ENCODE measurements around the gene PI4K2A. TPM values are rescaled to one million over a fixed set of nuclear protein-coding genes. Genes with fewer than 3 reads are reported as not detected.

Gene PI4K2A
- polyA plus RNA-seq, 1 donor (not counting 4 experiments of a cell fraction or from before 2014, with no cell fraction given) = 51.3 TPM

DNA sequence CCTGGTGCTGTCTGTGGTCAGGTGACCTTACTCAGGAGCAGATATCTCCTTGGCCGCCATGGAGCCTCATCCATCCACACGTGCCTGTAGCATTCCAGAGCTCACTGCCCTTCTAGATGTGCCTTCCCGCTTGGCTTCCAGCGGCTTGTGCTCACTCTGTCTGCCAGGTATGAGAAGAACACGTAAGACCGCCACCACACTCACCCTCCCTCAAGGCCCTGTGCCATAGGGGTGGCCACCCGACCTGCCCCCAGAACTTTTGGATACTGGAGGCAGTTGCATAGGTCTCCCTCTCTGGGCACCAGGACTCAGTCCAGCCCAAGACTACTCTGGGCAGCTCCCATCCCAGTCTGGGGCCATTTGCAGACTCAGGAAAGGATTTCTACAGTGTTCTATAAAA is 77.2 kb downstream of the PI4K2A start:
- DNase-seq (ENCODE audit: low read depth, low spot score) (no peak), FAIRE-seq (no peak)
- H3K79me2 ChIP-seq (ENCODE audit: control insufficient read depth, insufficient read depth, low read length) = peaks cover 34% of the 10 kb centered on the region
- dilution Hi-C loops (cut with MboI; ENCODE audit: extremely low pct_ligation_motif_present, low sequenced_read_pairs) = no loop called here
- H3K4me2 ChIP-seq (ENCODE audit: control insufficient read depth, extremely low read depth, insufficient read depth, low read depth, low read length) = peak overlapping the region; percentile 47
- TF ChIP-seq, protein P1, sequence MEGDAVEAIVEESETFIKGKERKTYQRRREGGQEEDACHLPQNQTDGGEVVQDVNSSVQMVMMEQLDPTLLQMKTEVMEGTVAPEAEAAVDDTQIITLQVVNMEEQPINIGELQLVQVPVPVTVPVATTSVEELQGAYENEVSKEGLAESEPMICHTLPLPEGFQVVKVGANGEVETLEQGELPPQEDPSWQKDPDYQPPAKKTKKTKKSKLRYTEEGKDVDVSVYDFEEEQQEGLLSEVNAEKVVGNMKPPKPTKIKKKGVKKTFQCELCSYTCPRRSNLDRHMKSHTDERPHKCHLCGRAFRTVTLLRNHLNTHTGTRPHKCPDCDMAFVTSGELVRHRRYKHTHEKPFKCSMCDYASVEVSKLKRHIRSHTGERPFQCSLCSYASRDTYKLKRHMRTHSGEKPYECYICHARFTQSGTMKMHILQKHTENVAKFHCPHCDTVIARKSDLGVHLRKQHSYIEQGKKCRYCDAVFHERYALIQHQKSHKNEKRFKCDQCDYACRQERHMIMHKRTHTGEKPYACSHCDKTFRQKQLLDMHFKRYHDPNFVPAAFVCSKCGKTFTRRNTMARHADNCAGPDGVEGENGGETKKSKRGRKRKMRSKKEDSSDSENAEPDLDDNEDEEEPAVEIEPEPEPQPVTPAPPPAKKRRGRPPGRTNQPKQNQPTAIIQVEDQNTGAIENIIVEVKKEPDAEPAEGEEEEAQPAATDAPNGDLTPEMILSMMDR (optimal IDR thresholded peaks at IDR 0.05 in 1 of 3, IDR thresholded peaks at IDR 0.05 in 1 of 3, conservative IDR thresholded peaks at IDR 0.05 in 1 of 3; ENCODE audit: extremely low read depth in 1 of 3, insufficient read depth in 2 of 3, low read length in 3 of 3) = no peak
- no peak for TF ChIP-seq EZH2 (IDR thresholded peaks at IDR 0.05; ENCODE audit: low read length)
- H2AFZ ChIP-seq (ENCODE audit: control insufficient read depth, low read length) = no peak overlapping the region
- no peaks in the 10 kb centered on the region for H3K9me3 ChIP-seq (ENCODE audit: control insufficient read depth, low read depth, low read length)
- peaks cover 53% of the 10 kb centered on the region for H3K4me1 ChIP-seq (ENCODE audit: control insufficient read depth, extremely low read depth, insufficient read depth, low read length)
- no peaks in the 10 kb centered on the region for H3K9me1 ChIP-seq (ENCODE audit: control insufficient read depth, extremely low read depth, insufficient read depth, low read length)
- H3K9ac ChIP-seq (ENCODE audit: control insufficient read depth, extremely low read depth, insufficient read depth, low read length) = peak overlapping the region; percentile 59
- no peaks in the 10 kb centered on the region for H4K20me1 ChIP-seq (ENCODE audit: control insufficient read depth, extremely low read depth, insufficient read depth, low read length)
- H3K4me3 ChIP-seq (ENCODE audit: control insufficient read depth in 2 of 3, extremely low read depth in 1 of 3, insufficient read depth in 2 of 3, low read depth in 1 of 3, low read length in 3 of 3) = no peak overlapping the region
- no peaks in the 10 kb centered on the region for H3K27me3 ChIP-seq (ENCODE audit: control insufficient read depth, extremely low read depth, insufficient read depth, low read length)
- peak overlapping the region; percentile 72 for H3K27ac ChIP-seq (ENCODE audit: control insufficient read depth, insufficient read depth, low read length)
- peaks cover 6 to 25% of the 10 kb centered on the region in 2 experiments for H3K36me3 ChIP-seq (ENCODE audit: control insufficient read depth in 2 of 2, extremely low read depth in 1 of 2, insufficient read depth in 2 of 2, low read length in 2 of 2)

DNA sequence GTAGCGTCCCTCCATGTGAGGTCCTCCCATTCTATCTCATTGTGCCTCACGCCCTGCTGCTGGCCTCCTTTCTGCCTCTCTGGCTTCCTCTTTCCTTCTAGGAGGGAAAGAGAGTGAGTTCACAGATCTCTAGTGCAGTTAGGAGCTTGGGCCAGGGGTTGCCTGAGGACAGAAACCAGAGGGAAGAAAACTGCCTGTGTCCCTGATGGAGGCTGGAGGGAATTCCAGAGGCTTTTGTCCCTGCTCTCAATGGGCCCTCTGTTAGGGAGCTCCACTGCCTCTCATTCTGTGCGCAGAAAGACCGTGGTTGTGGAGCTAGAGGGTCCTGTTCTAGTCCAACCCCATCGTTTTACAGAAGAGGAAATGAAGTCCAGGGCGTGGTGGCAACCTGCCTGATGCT is 77.7 kb downstream of the PI4K2A start:
- Histone ChIP-seq H4K20me1 (ENCODE audit: control insufficient read depth, extremely low read depth, insufficient read depth, low read length) (no peaks in the 10 kb centered on the region), H3K9ac (ENCODE audit: control insufficient read depth, extremely low read depth, insufficient read depth, low read length) (peak overlapping the region; percentile 59), H3K27ac (ENCODE audit: control insufficient read depth, insufficient read depth, low read length) (peak overlapping the region; percentile 72), H3K27me3 (ENCODE audit: control insufficient read depth, extremely low read depth, insufficient read depth, low read length) (no peaks in the 10 kb centered on the region), H3K9me3 (ENCODE audit: control insufficient read depth, low read depth, low read length) (no peaks in the 10 kb centered on the region), H2AFZ (ENCODE audit: control insufficient read depth, low read length) (no peak overlapping the region), H3K79me2 (ENCODE audit: control insufficient read depth, insufficient read depth, low read length) (peaks cover 34% of the 10 kb centered on the region), H3K4me2 (ENCODE audit: control insufficient read depth, extremely low read depth, insufficient read depth, low read depth, low read length) (peak overlapping the region; percentile 47), H3K4me3 (ENCODE audit: control insufficient read depth in 2 of 3, extremely low read depth in 1 of 3, insufficient read depth in 2 of 3, low read depth in 1 of 3, low read length in 3 of 3) (no peak overlapping the region), H3K4me1 (ENCODE audit: control insufficient read depth, extremely low read depth, insufficient read depth, low read length) (peaks cover 50% of the 10 kb centered on the region), H3K36me3 (ENCODE audit: control insufficient read depth in 2 of 2, extremely low read depth in 1 of 2, insufficient read depth in 2 of 2, low read length in 2 of 2) (peaks cover 6 to 25% of the 10 kb centered on the region in 2 experiments), H3K9me1 (ENCODE audit: control insufficient read depth, extremely low read depth, insufficient read depth, low read length) (no peaks in the 10 kb centered on the region)
- dilution Hi-C loops (cut with MboI; ENCODE audit: extremely low pct_ligation_motif_present, low sequenced_read_pairs) = no loop called here
- FAIRE-seq (no peak), DNase-seq (ENCODE audit: low read depth, low spot score) (no peak)
- no peak for TF ChIP-seq EZH2 (IDR thresholded peaks at IDR 0.05; ENCODE audit: low read length)
- TF ChIP-seq, protein P1 (optimal IDR thresholded peaks at IDR 0.05 in 1 of 3, IDR thresholded peaks at IDR 0.05 in 1 of 3, conservative IDR thresholded peaks at IDR 0.05 in 1 of 3; ENCODE audit: extremely low read depth in 1 of 3, insufficient read depth in 2 of 3, low read length in 3 of 3) = no peak

Data from keratinocyte (primary cell).